GM23248 (cell line): ENCODE measurements around the gene TNIK. TPM values are rescaled to one million over a fixed set of nuclear protein-coding genes. Genes with fewer than 3 reads are reported as not detected.

Experiments used
- DNase-seq: peaks from one replicate; pipeline ENCODE4 v3.0.0-alpha.2; 2015
- H2AFZ ChIP-seq: fragments of 200-600 bp; sonication (generic); 2 replicates; pipeline ENCODE4 v1.6.1; 2016; ENCODE audit warnings: antibody characterized with exemption
- H3F3A ChIP-seq: fragments of 200-600 bp; sonication (generic); 2 replicates; pipeline ENCODE4 v1.6.1; 2016; ENCODE audit warnings: mild to moderate bottlenecking, antibody characterized with exemption, mixed run types; ENCODE audit not compliant: insufficient read depth
- H3K27ac ChIP-seq: fragments of 200-600 bp; sonication (generic); 2 replicates; pipeline ENCODE4 v1.5.1; 2016; ENCODE audit warnings: mild to moderate bottlenecking
- H3K27me3 ChIP-seq: fragments of 200-600 bp; sonication (generic); replicated peaks from 2 replicates; pipeline ENCODE4 v1.6.1; 2016; ENCODE audit warnings: mild to moderate bottlenecking; ENCODE audit not compliant: insufficient read depth
- H3K36me3 ChIP-seq: fragments of 200-600 bp; sonication (generic); 2 replicates; pipeline ENCODE4 v1.6.1; 2016; ENCODE audit warnings: low read depth, mild to moderate bottlenecking
- H3K4me1 ChIP-seq: fragments of 200-600 bp; sonication (generic); 2 replicates; pipeline ENCODE4 v1.6.1; 2016; ENCODE audit warnings: mild to moderate bottlenecking; ENCODE audit not compliant: insufficient read depth
- H3K4me2 ChIP-seq: fragments of 200-600 bp; sonication (generic); one replicate; pipeline ENCODE4 v1.6.1; 2016; ENCODE audit warnings: mild to moderate bottlenecking; ENCODE audit not compliant: unreplicated experiment
- H3K4me3 ChIP-seq: fragments of 200-600 bp; sonication (generic); 2 replicates; pipeline ENCODE4 v1.5.1; 2016; ENCODE audit warnings: mild to moderate bottlenecking
- H3K79me2 ChIP-seq: fragments of 200-600 bp; sonication (generic); 2 replicates; pipeline ENCODE4 v1.6.1; 2016; ENCODE audit warnings: mild to moderate bottlenecking; ENCODE audit not compliant: insufficient read depth
- H3K9ac ChIP-seq: fragments of 200-600 bp; sonication (generic); 2 replicates; pipeline ENCODE4 v1.6.1; 2016; ENCODE audit warnings: mild to moderate bottlenecking
- H3K9me2 ChIP-seq: fragments of 200-600 bp; sonication (generic); 2 replicates; pipeline ENCODE4 v1.6.1; 2016; ENCODE audit warnings: mixed run types, mild to moderate bottlenecking, moderate library complexity; ENCODE audit not compliant: insufficient read depth
- H3K9me3 ChIP-seq: fragments of 200-600 bp; sonication (generic); one replicate; pipeline ENCODE4 v1.6.1; 2017; ENCODE audit warnings: low read depth
- H4K20me1 ChIP-seq: fragments of 200-600 bp; sonication (generic); 2 replicates; pipeline ENCODE4 v1.6.0; 2016; ENCODE audit not compliant: insufficient read depth
- EZH2 ChIP-seq: fragments of 200-600 bp; sonication (generic); IDR thresholded peaks from 2 replicates; pipeline ENCODE4 v1.6.1; 2018; ENCODE audit warnings: antibody characterized with exemption, mild to moderate bottlenecking; ENCODE audit not compliant: insufficient read depth, poor library complexity, severe bottlenecking
- EZH2phosphoT487 ChIP-seq: fragments of 200-600 bp; sonication (generic); IDR thresholded peaks from 2 replicates; pipeline ENCODE4 v1.6.1; 2018; ENCODE audit warnings: antibody characterized with exemption, moderate library complexity, mild to moderate bottlenecking, low read depth; ENCODE audit not compliant: insufficient read depth
- WGBS, 2 experiments: methylation state at CpG; one replicate each; pipeline ENCODE4 v1.1.6; 2015 to 2017; ENCODE audit warnings: low lambda C conversion rate in 2 of 2, low coverage in 1 of 2; ENCODE audit errors: missing lambda C conversion rate in 2 of 2; 5-methylcytosine and 5-hydroxymethylcytosine counted together
- in situ Hi-C: fragments of 300-500 bp; cut with MboI; formaldehyde crosslinking; loops from 2 replicates; pipeline ENCODE4 v1.15.0; 2020
- polyA plus RNA-seq: library from polyadenylated mRNA; unstranded; fragments of >200 nt; fragmentation: Nextera tagmentation; extraction: Ambion mirVana; gene quantifications from 2 replicates; pipeline ENCODE4 v1.2.1, GENCODE V29; 2016
- total RNA-seq: library from RNA; depleted of rRNA; stranded (reverse); fragments of >200 nt; shearing (Covaris generic); gene quantifications from 2 replicates; pipeline ENCODE4 v1.2.3, GENCODE V29; 2014

Gene TNIK
- total and polyA plus RNA-seq, 2 experiments from 2014 or later: 0.80 to 2.3 TPM

DNA sequence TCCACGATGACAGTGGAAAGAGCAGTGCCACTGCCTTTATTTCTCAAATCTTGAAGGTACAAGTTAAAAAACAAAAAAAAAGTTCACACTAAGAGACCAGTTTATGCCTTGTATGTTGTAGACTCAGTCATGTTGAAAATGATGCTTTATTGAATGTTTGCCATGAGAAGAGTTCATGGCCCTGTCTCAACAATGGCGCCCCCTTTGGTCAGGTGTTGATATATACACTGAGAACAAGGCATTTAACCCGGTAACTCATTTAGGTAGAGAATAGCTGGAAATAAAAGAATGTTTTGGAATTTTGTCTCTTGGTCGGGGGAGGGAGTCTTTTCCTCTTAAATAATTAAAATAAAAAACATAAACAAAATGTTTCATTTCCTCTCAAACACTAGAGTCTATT is 288.1 kb downstream of the TNIK start:
- WGBS, 2 experiments: 77 to 85% methylated on average over 4 of the region's 4 CpGs
- H2AFZ ChIP-seq: no peak overlapping the region
- H3K27ac ChIP-seq: no peak overlapping the region
- H3K36me3 ChIP-seq: no peaks in the 10 kb centered on the region
- H3K9ac ChIP-seq: no peak overlapping the region
- no peaks in the 10 kb centered on the region for H4K20me1 ChIP-seq
- TF ChIP-seq EZH2phosphoT487: no peak
- TF ChIP-seq EZH2: no peak
- H3K4me3 ChIP-seq: no peak overlapping the region
- H3K4me2 ChIP-seq: no peak overlapping the region
- in situ Hi-C loops: no loop called here
- no peak for DNase-seq
- no peaks in the 10 kb centered on the region for H3K9me3 ChIP-seq
- no peaks in the 10 kb centered on the region for H3K9me2 ChIP-seq
- no peaks in the 10 kb centered on the region for H3K79me2 ChIP-seq
- H3K27me3 ChIP-seq: no peaks in the 10 kb centered on the region
- peaks cover 27% of the 10 kb centered on the region for H3K4me1 ChIP-seq
- peaks cover 20% of the 10 kb centered on the region for H3F3A ChIP-seq

DNA sequence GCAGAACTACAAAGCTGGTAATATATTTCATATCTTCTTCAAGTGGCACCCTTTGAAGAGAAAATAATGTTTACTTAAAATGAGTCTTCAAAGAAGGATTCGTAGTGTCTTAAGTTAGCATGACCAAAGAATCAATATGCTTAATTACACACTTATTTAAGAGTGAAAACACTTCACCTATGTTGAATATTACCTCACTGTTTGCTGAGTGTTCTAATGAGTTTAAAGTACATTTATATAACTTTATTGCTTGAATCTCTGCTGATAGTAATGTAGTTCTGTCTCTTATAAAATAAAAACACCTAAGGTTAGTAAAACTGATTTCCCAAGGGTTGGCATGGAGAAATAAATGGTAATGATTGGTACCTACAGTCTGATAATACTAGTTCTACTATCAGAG is 290.3 kb downstream of the TNIK start:
- Histone ChIP-seq H3K9ac (no peak overlapping the region), H3K36me3 (no peaks in the 10 kb centered on the region), H3K4me2 (no peak overlapping the region), H3K4me3 (no peak overlapping the region), H3K79me2 (no peaks in the 10 kb centered on the region), H2AFZ (no peak overlapping the region), H3K27me3 (no peaks in the 10 kb centered on the region), H3K4me1 (peaks cover 23% of the 10 kb centered on the region), H3K9me3 (no peaks in the 10 kb centered on the region), H3K9me2 (no peaks in the 10 kb centered on the region), H3F3A (peaks cover 23% of the 10 kb centered on the region), H3K27ac (no peak overlapping the region), H4K20me1 (no peaks in the 10 kb centered on the region)
- DNase-seq: no peak
- in situ Hi-C loops: loop anchor here (10.0 kb wide), 1 partner anchor 205 kb away; no protein-coding TSS in a partner anchor
- TF ChIP-seq EZH2phosphoT487: no peak
- TF ChIP-seq EZH2: no peak
- 83 to 100% methylated on average over 1 of the region's 1 CpG for WGBS, 2 experiments

DNA sequence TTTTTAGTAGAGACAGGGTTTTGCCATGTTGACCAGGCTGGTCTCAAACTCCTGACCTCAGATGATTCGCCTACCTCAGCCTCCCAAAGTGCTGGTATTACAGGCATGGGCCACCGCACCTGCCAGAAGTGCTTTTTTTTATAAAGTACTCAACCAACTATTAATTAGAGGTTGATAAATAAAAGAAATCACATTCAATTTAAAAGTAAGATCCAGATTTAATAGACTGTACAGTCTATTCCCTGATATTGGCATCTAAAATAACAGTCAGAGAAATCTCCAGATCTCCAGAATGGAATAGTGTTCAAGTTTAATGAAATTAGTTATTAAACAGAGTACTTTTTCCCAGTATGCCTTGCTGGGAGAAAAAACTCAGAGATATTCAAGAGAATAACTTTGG is 290.8 kb downstream of the TNIK start:
- no peaks in the 10 kb centered on the region for H3K79me2 ChIP-seq

DNA sequence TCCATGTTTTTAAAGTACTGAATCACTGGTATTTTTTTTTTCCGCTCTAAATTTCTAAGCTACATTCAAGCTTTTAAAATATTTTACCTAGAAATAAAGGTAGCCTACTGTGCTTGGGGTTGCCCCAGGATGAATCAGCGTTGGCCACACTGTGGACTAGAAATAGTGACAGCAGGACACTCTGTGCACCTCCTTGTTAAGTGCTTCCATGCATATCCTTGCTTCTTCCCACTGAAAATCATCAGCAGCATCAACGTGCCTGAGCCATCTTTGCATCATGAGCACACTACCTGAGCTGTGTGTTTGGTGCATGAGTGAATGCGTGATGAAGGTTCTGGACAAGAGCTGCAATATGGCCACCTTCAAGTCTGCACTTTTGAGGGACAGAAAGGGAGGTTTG is 291.7 kb downstream of the TNIK start:
- H3K27me3 ChIP-seq: no peaks in the 10 kb centered on the region
- DNase-seq: no peak
- H3K4me3 ChIP-seq: no peak overlapping the region
- H3K9me3 ChIP-seq: no peaks in the 10 kb centered on the region
- TF ChIP-seq EZH2phosphoT487 (no peak), EZH2 (no peak)
- H3K4me2 ChIP-seq: peak overlapping the region; percentile 18
- in situ Hi-C loops: loop anchor here (10.0 kb wide), 1 partner anchor 204 kb away; no protein-coding TSS in a partner anchor
- 83 to 89% methylated on average over 4 of the region's 4 CpGs for WGBS, 2 experiments
- peaks cover 34% of the 10 kb centered on the region for H3F3A ChIP-seq
- peaks cover 33% of the 10 kb centered on the region for H3K4me1 ChIP-seq
- no peaks in the 10 kb centered on the region for H3K9me2 ChIP-seq
- H3K27ac ChIP-seq: no peak overlapping the region
- no peaks in the 10 kb centered on the region for H3K79me2 ChIP-seq
- H4K20me1 ChIP-seq: no peaks in the 10 kb centered on the region
- H2AFZ ChIP-seq: no peak overlapping the region
- H3K9ac ChIP-seq: no peak overlapping the region
- no peaks in the 10 kb centered on the region for H3K36me3 ChIP-seq

More for the DNA sequence above, 290.8 kb downstream of the TNIK start:
- H3K4me1 ChIP-seq: peaks cover 26% of the 10 kb centered on the region
- H3F3A ChIP-seq: peaks cover 25% of the 10 kb centered on the region
- H3K27ac ChIP-seq: no peak overlapping the region
- H3K4me3 ChIP-seq: no peak overlapping the region
- no peak overlapping the region for H3K9ac ChIP-seq
- no peak for DNase-seq
- no peaks in the 10 kb centered on the region for H3K36me3 ChIP-seq
- H4K20me1 ChIP-seq: no peaks in the 10 kb centered on the region
- H3K27me3 ChIP-seq: no peaks in the 10 kb centered on the region
- in situ Hi-C loops: loop anchor here (10.0 kb wide), 1 partner anchor 205 kb away; no protein-coding TSS in a partner anchor
- H3K9me2 ChIP-seq: no peaks in the 10 kb centered on the region
- H3K4me2 ChIP-seq: no peak overlapping the region
- WGBS, 2 experiments: 70 to 74% methylated on average over 2 of the region's 2 CpGs
- H2AFZ ChIP-seq: no peak overlapping the region
- TF ChIP-seq EZH2 (no peak), EZH2phosphoT487 (no peak)
- no peaks in the 10 kb centered on the region for H3K9me3 ChIP-seq

DNA sequence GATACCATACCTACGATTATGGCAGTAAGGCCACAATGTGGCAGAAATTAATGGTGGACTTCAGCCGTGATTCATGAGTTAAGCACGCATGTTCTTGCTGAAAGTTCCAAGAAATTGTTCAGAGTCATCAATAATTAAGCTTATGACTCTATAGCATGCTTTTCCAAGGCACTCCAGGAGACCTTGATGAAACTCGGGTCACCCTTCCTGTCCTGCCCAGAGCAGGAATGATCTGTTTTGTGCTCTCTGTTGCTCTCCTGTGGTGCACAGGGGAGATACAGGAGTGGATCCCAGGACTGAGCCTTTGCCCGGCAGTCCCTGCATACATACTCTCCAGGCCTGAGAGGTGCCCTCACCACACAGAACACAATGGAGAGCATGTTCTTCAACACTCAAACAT is 292.1 kb downstream of the TNIK start:
- H3K79me2 ChIP-seq: no peaks in the 10 kb centered on the region
- H3F3A ChIP-seq: peaks cover 38% of the 10 kb centered on the region
- peak overlapping the region; percentile 18 for H3K4me2 ChIP-seq
- no peak overlapping the region for H2AFZ ChIP-seq
- in situ Hi-C loops: loop anchor here (10.0 kb wide), 1 partner anchor 203 kb away; no protein-coding TSS in a partner anchor
- no peak overlapping the region for H3K27ac ChIP-seq
- H3K4me3 ChIP-seq: no peak overlapping the region
- no peak overlapping the region for H3K9ac ChIP-seq
- H3K27me3 ChIP-seq: no peaks in the 10 kb centered on the region
- peaks cover 33% of the 10 kb centered on the region for H3K4me1 ChIP-seq
- no peaks in the 10 kb centered on the region for H3K9me3 ChIP-seq
- no peaks in the 10 kb centered on the region for H3K9me2 ChIP-seq
- H4K20me1 ChIP-seq: no peaks in the 10 kb centered on the region
- DNase-seq: peak; percentile 78
- no peak for TF ChIP-seq EZH2phosphoT487
- TF ChIP-seq EZH2: no peak
- 45 to 54% methylated on average over 5 of the region's 5 CpGs for WGBS, 2 experiments
- H3K36me3 ChIP-seq: no peaks in the 10 kb centered on the region
